HEK293 (cell line): Measurements from ENCODE around the gene HOXB9.

ENCODE experiments used
- CTCF ChIA-PET: fragments of 350-600 bp; formaldehyde crosslinking; extraction: SDS; loops from one replicate; lab custom pipeline; 2021; ENCODE audit warnings: antibody characterized with exemption; lab: Yijun Ruan, JAX
- POLR2A ChIA-PET: fragments of 300-600 bp; formaldehyde crosslinking; extraction: SDS; loops from one replicate; lab custom pipeline; 2020; ENCODE audit warnings: antibody characterized with exemption, inconsistent platforms; lab: Yijun Ruan, JAX
- H3K27ac ChIP-seq: fragments of 200-500 bp; sonication (Bioruptor generic); 2 replicates; pipeline ENCODE4 v1.5.1; 2014; ENCODE audit warnings: low read depth, low read length, control low read depth, inconsistent platforms; ENCODE audit errors: extremely low read depth
- H3K36me3 ChIP-seq, 2 experiments: fragments of 200-500 bp in 1 of 2; sonication (Bioruptor generic) in 1 of 2; 1 replicate in 1 of 2; 2 replicates in 1 of 2; pipeline ENCODE4 v1.5.1; 2014 to 2017; ENCODE audit warnings: inconsistent platforms in 2 of 2, low read length in 2 of 2; ENCODE audit not compliant: control insufficient read depth in 2 of 2, insufficient read depth in 1 of 2
- H3K4me1 ChIP-seq: fragments of 200-500 bp; sonication (Bioruptor generic); 2 replicates; pipeline ENCODE4 v1.5.1; 2014; ENCODE audit warnings: mild to moderate bottlenecking, low read length, inconsistent platforms; ENCODE audit not compliant: control insufficient read depth, insufficient read depth
- H3K4me3 ChIP-seq: 2 replicates; pipeline ENCODE4 v1.5.1; 2011; ENCODE audit warnings: low read depth, mild to moderate bottlenecking, control low read depth, low read length, moderate library complexity
- H3K9me3 ChIP-seq: fragments of 200-500 bp; sonication (Bioruptor generic); 2 replicates; pipeline ENCODE4 v1.5.1; 2014; ENCODE audit warnings: low read depth, low read length, inconsistent platforms; ENCODE audit not compliant: control insufficient read depth, insufficient read depth
- CTCF ChIP-seq: fragments of 450-650 bp; formaldehyde crosslinking; IDR thresholded peaks from 2 replicates; pipeline ENCODE4 v1.5.1; 2016; ENCODE audit warnings: missing biosample characterization, missing genetic modification characterization
- EGR2 ChIP-seq: fragments of 450-650 bp; formaldehyde crosslinking; IDR thresholded peaks from 2 replicates; pipeline ENCODE4 v1.5.1; 2016; ENCODE audit warnings: low read depth, missing biosample characterization, missing genetic modification characterization
- GFI1B ChIP-seq: fragments of 450-650 bp; formaldehyde crosslinking; IDR thresholded peaks from 2 replicates; pipeline ENCODE4 v1.5.1; 2016; ENCODE audit warnings: missing biosample characterization, missing genetic modification characterization
- MZF1 ChIP-seq: fragments of 450-650 bp; formaldehyde crosslinking; IDR thresholded peaks from 2 replicates; pipeline ENCODE4 v1.5.1; 2017; ENCODE audit warnings: missing biosample characterization, missing genetic modification characterization, borderline replicate concordance
- PRDM1 ChIP-seq: fragments of 450-650 bp; formaldehyde crosslinking; IDR thresholded peaks from 2 replicates; pipeline ENCODE4; 2016; ENCODE audit warnings: missing biosample characterization, missing genetic modification characterization
- SCRT2 ChIP-seq: fragments of 450-650 bp; formaldehyde crosslinking; IDR thresholded peaks from 2 replicates; pipeline ENCODE4 v1.5.1; 2016; ENCODE audit warnings: missing biosample characterization, missing genetic modification characterization
- SP3 ChIP-seq: fragments of 450-650 bp; formaldehyde crosslinking; IDR thresholded peaks from 2 replicates; pipeline ENCODE4 v1.5.1; 2016; ENCODE audit warnings: missing biosample characterization, missing genetic modification characterization
- SP7 ChIP-seq: fragments of 450-650 bp; formaldehyde crosslinking; IDR thresholded peaks from 2 replicates; pipeline ENCODE4 v1.5.1; 2016; ENCODE audit warnings: missing biosample characterization, missing genetic modification characterization
- ZFP3 ChIP-seq: fragments of 450-650 bp; formaldehyde crosslinking; IDR thresholded peaks from 2 replicates; pipeline ENCODE4 v1.5.1; 2016; ENCODE audit warnings: low read depth, missing biosample characterization, missing genetic modification characterization
- ZNF114 ChIP-seq: fragments of 450-650 bp; formaldehyde crosslinking; IDR thresholded peaks from 2 replicates; pipeline ENCODE4 v1.5.0; 2017; ENCODE audit warnings: missing biosample characterization, missing genetic modification characterization
- ZNF266 ChIP-seq: fragments of 450-650 bp; formaldehyde crosslinking; IDR thresholded peaks from 2 replicates; pipeline ENCODE4 v1.5.1; 2016; ENCODE audit warnings: missing biosample characterization, missing genetic modification characterization, low read depth
- ZNF324 ChIP-seq: fragments of 450-650 bp; formaldehyde crosslinking; IDR thresholded peaks from 2 replicates; pipeline ENCODE4 v1.5.1; 2016; ENCODE audit warnings: missing biosample characterization, missing genetic modification characterization
- ZNF416 ChIP-seq: fragments of 450-650 bp; formaldehyde crosslinking; IDR thresholded peaks from 2 replicates; pipeline ENCODE4 v1.5.1; 2016; ENCODE audit warnings: missing biosample characterization, missing genetic modification characterization
- ZNF639 ChIP-seq: fragments of 450-650 bp; formaldehyde crosslinking; IDR thresholded peaks from 2 replicates; pipeline ENCODE4 v1.5.1; 2016; ENCODE audit warnings: missing biosample characterization, missing genetic modification characterization
- ZNF707 ChIP-seq: fragments of 450-650 bp; formaldehyde crosslinking; IDR thresholded peaks from 2 replicates; pipeline ENCODE4 v1.5.1; 2016; ENCODE audit warnings: missing biosample characterization, missing genetic modification characterization
- ZNF747 ChIP-seq: fragments of 450-650 bp; formaldehyde crosslinking; IDR thresholded peaks from 2 replicates; pipeline ENCODE4 v1.5.1; 2016; ENCODE audit warnings: missing biosample characterization, missing genetic modification characterization
- ZSCAN23 ChIP-seq: fragments of 450-650 bp; formaldehyde crosslinking; IDR thresholded peaks from 2 replicates; pipeline ENCODE4 v1.5.1; 2016; ENCODE audit warnings: missing biosample characterization, missing genetic modification characterization
- TF ChIP-seq, protein P1 (sequence below): fragments of 450-650 bp; formaldehyde crosslinking; conservative IDR thresholded peaks from 2 replicates; pipeline ENCODE4 v1.5.1; 2016; ENCODE audit warnings: low read depth, missing biosample characterization, missing genetic modification characterization
- TF ChIP-seq, protein P2 (sequence below): fragments of 450-650 bp; formaldehyde crosslinking; IDR thresholded peaks from 2 replicates; pipeline ENCODE4 v1.5.1; 2016; ENCODE audit warnings: missing biosample characterization, missing genetic modification characterization
- TF ChIP-seq, protein P3 (sequence below): fragments of 450-650 bp; formaldehyde crosslinking; IDR thresholded peaks from 2 replicates; pipeline ENCODE4 v1.5.1; 2016; ENCODE audit warnings: missing biosample characterization, missing genetic modification characterization

Gene HOXB9

GRCh38 chr17:48593126-48593829 lies 32.9 kb downstream of the HOXB9 start, which contains the start of gene HOXB5 (continued):
- TF ChIP-seq ZNF416: no peak
- TF ChIP-seq MZF1 (tag by site-specific recombination): no peak
- TF ChIP-seq CTCF (tag by site-specific recombination): no peak
- no peak for TF ChIP-seq ZNF266 (tag by site-specific recombination)
- TF ChIP-seq, protein P1, sequence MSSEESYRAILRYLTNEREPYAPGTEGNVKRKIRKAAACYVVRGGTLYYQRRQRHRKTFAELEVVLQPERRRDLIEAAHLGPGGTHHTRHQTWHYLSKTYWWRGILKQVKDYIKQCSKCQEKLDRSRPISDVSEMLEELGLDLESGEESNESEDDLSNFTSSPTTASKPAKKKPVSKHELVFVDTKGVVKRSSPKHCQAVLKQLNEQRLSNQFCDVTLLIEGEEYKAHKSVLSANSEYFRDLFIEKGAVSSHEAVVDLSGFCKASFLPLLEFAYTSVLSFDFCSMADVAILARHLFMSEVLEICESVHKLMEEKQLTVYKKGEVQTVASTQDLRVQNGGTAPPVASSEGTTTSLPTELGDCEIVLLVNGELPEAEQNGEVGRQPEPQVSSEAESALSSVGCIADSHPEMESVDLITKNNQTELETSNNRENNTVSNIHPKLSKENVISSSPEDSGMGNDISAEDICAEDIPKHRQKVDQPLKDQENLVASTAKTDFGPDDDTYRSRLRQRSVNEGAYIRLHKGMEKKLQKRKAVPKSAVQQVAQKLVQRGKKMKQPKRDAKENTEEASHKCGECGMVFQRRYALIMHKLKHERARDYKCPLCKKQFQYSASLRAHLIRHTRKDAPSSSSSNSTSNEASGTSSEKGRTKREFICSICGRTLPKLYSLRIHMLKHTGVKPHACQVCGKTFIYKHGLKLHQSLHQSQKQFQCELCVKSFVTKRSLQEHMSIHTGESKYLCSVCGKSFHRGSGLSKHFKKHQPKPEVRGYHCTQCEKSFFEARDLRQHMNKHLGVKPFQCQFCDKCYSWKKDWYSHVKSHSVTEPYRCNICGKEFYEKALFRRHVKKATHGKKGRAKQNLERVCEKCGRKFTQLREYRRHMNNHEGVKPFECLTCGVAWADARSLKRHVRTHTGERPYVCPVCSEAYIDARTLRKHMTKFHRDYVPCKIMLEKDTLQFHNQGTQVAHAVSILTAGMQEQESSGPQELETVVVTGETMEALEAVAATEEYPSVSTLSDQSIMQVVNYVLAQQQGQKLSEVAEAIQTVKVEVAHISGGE (tag by site-specific recombination): no peak
- no peak for TF ChIP-seq SP7 (tag by site-specific recombination)
- no peak for TF ChIP-seq ZNF324 (tag by site-specific recombination)

DNA sequence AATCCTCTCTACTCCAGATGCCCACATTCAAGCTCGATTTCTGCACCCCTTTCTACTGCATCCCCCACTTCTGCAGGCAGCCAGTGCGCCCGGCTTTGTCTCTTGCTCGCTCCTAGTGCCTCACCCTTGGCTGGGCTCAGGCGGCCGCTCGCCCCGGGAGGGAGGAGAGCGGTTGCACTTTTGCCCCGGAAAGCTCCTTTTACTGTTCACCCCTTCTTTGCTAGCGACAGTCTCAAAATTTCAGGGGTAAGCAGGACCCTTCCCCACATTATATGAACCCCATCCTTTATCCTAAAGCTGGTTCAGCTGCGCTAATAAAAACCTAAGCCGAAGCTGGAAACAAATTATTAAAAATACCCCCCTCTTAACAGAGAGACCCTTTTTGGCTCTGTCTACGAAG lies 33.6 kb downstream of the HOXB9 start:
- Histone ChIP-seq H3K9me3 (no peaks in the 10 kb centered on the region), H3K4me1 (peaks cover 33% of the 10 kb centered on the region), H3K4me3 (no peak overlapping the region), H3K36me3 (peaks cover 5 to 48% of the 10 kb centered on the region in 2 experiments; a peak in 2 of 3 replicates), H3K27ac (no peak overlapping the region)
- ChIA-PET CTCF (interaction anchor here (0.5 to 6.0 kb wide), 30 partner anchors 9 to 377 kb away, joined by 3 to 52 read pairs (median 7); no protein-coding TSS in a partner anchor), POLR2A (interaction anchor here (1.0 to 1.6 kb wide), 4 partner anchors 12 to 46 kb away, joined by 3 to 5 read pairs (median 4); partner anchors contain the start of gene HOXB6)
- no peak for TF ChIP-seq EGR2 (tag by site-specific recombination)
- TF ChIP-seq, protein P1 (tag by site-specific recombination): 0 out of 2 replicates have a peak, but pooled peaks have one; percentile 11
- TF ChIP-seq GFI1B (tag by site-specific recombination): no peak
- no peak for TF ChIP-seq ZNF639
- TF ChIP-seq, protein P2, sequence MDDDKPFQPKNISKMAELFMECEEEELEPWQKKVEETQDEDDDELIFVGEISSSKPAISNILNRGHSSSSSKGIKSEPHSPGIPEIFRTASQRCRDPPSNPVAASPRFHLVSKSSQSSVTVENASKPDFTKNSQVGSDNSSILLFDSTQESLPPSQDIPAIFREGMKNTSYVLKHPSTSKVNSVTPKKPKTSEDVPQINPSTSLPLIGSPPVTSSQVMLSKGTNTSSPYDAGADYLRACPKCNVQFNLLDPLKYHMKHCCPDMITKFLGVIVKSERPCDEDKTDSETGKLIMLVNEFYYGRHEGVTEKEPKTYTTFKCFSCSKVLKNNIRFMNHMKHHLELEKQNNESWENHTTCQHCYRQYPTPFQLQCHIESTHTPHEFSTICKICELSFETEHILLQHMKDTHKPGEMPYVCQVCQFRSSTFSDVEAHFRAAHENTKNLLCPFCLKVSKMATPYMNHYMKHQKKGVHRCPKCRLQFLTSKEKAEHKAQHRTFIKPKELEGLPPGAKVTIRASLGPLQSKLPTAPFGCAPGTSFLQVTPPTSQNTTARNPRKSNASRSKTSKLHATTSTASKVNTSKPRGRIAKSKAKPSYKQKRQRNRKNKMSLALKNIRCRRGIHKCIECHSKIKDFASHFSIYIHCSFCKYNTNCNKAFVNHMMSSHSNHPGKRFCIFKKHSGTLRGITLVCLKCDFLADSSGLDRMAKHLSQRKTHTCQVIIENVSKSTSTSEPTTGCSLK (tag by site-specific recombination): no peak
- no peak for TF ChIP-seq SCRT2 (tag by site-specific recombination)
- TF ChIP-seq ZSCAN23 (tag by site-specific recombination): no peak
- no peak for TF ChIP-seq ZFP3 (tag by site-specific recombination)
- no peak for TF ChIP-seq ZNF707
- no peak for TF ChIP-seq ZNF747 (tag by site-specific recombination)
- TF ChIP-seq, protein P3, sequence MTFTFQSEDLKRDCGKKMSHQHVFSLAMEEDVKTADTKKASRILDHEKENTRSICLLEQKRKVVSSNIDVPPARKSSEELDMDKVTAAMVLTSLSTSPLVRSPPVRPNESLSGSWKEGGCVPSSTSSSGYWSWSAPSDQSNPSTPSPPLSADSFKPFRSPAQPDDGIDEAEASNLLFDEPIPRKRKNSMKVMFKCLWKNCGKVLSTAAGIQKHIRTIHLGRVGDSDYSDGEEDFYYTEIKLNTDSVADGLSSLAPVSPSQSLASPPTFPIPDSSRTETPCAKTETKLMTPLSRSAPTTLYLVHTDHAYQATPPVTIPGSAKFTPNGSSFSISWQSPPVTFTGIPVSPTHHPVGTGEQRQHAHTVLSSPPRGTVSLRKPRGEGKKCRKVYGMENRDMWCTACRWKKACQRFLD (tag by site-specific recombination): no peak
- TF ChIP-seq SP3: no peak
- TF ChIP-seq PRDM1 (tag by site-specific recombination): peak; percentile 13; the same call in 1 of the 2 replicates
- TF ChIP-seq ZNF114: no peak
